SJCRH30 (cell line): ENCODE measurements around the gene CEACAM8. TPM values are rescaled to one million over a fixed set of nuclear protein-coding genes. Genes with fewer than 3 reads are reported as not detected.

Experiments used
- DNase-seq, 2 experiments: peaks; one replicate each; pipeline ENCODE4 v3.0.0-alpha.2; 2015 to 2020
- H3K27ac ChIP-seq: fragments of 250-450 bp; sonication (Bioruptor Pico); 2 replicates; pipeline ENCODE4 v1.5.1; 2020; ENCODE audit warnings: mild to moderate bottlenecking, moderate library complexity
- H3K27me3 ChIP-seq: fragments of 250-450 bp; sonication (Bioruptor Pico); 2 replicates; pipeline ENCODE4 v1.5.1; 2020; ENCODE audit warnings: mild to moderate bottlenecking, moderate library complexity
- H3K36me3 ChIP-seq: fragments of 250-450 bp; sonication (Bioruptor Pico); 2 replicates; pipeline ENCODE4 v1.5.1; 2020; ENCODE audit warnings: mild to moderate bottlenecking, moderate library complexity
- H3K4me1 ChIP-seq: fragments of 250-450 bp; sonication (Bioruptor Pico); 2 replicates; pipeline ENCODE4 v1.5.1; 2020; ENCODE audit warnings: mild to moderate bottlenecking, moderate library complexity
- H3K4me3 ChIP-seq: fragments of 250-450 bp; sonication (Bioruptor Pico); 2 replicates; pipeline ENCODE4 v1.5.1; 2020; ENCODE audit warnings: mild to moderate bottlenecking, moderate library complexity
- H3K9me3 ChIP-seq: fragments of 250-450 bp; sonication (Bioruptor Pico); replicated peaks from 2 replicates; pipeline ENCODE4 v1.5.1; 2020; ENCODE audit warnings: mild to moderate bottlenecking, moderate library complexity
- total RNA-seq: library from RNA; depleted of rRNA; stranded (reverse); fragments of >200 nt; shearing (Covaris generic); gene quantifications from 2 replicates; pipeline ENCODE4 v1.2.3, GENCODE V29; 2014

The CEACAM8 gene
- total RNA-seq, 1 experiment from 2014 or later, result not detected

- Histone ChIP-seq H3K36me3 (no peaks in the 10 kb centered on the region), H3K27ac (no peak overlapping the region), H3K4me1 (no peaks in the 10 kb centered on the region), H3K27me3 (no peaks in the 10 kb centered on the region), H3K9me3 (no peaks in the 10 kb centered on the region), H3K4me3 (no peak overlapping the region)
- peak; percentile 13 to 50 for DNase-seq
Measured at GRCh38 chr19:42596391-42597072, 1.8 kb upstream of the CEACAM8 start.

GRCh38 chr19:42595550-42596172, 937 bp upstream of the CEACAM8 start:
- Histone ChIP-seq H3K36me3 (no peaks in the 10 kb centered on the region), H3K4me3 (no peak overlapping the region), H3K4me1 (no peaks in the 10 kb centered on the region), H3K27ac (no peak overlapping the region), H3K9me3 (no peaks in the 10 kb centered on the region), H3K27me3 (no peaks in the 10 kb centered on the region)
- DNase-seq, result no peak

GRCh38 chr19:42589792-42590191, 4.9 kb downstream of the CEACAM8 start:
- H3K27ac ChIP-seq, result no peak overlapping the region
- no peaks in the 10 kb centered on the region for H3K36me3 ChIP-seq
- no peak for DNase-seq
- 0 out of 2 replicates have a peak, but pooled peaks cover 2% of the 10 kb centered on the region for H3K27me3 ChIP-seq
- H3K9me3 ChIP-seq, result no peaks in the 10 kb centered on the region
- H3K4me1 ChIP-seq, result no peaks in the 10 kb centered on the region
- H3K4me3 ChIP-seq, result no peak overlapping the region

- H3K27ac ChIP-seq, result no peak overlapping the region
- H3K9me3 ChIP-seq, result no peaks in the 10 kb centered on the region; the same call in 1 of the 2 replicates
- no peaks in the 10 kb centered on the region; the same call in none of the 2 replicates for H3K27me3 ChIP-seq
- no peaks in the 10 kb centered on the region for H3K4me1 ChIP-seq
- no peaks in the 10 kb centered on the region for H3K36me3 ChIP-seq
- no peak for DNase-seq
- no peak overlapping the region for H3K4me3 ChIP-seq
Measured at GRCh38 chr19:42584466-42584865, 10.3 kb downstream of the CEACAM8 start.

- Histone ChIP-seq H3K9me3 (no peaks in the 10 kb centered on the region), H3K4me3 (no peak overlapping the region), H3K4me1 (no peaks in the 10 kb centered on the region), H3K27ac (no peak overlapping the region), H3K27me3 (no peaks in the 10 kb centered on the region; the same call in 1 of the 2 replicates), H3K36me3 (no peaks in the 10 kb centered on the region)
- no peak for DNase-seq
Measured at GRCh38 chr19:42577016-42577415, 17.7 kb downstream of the CEACAM8 start.

- no peak for DNase-seq
Measured at GRCh38 chr19:42576241-42576640, 18.5 kb downstream of the CEACAM8 start.

GRCh38 chr19:42573642-42574041, 21.1 kb downstream of the CEACAM8 start:
- no peak overlapping the region for H3K4me3 ChIP-seq
- no peak overlapping the region for H3K27ac ChIP-seq
- no peaks in the 10 kb centered on the region for H3K9me3 ChIP-seq
- H3K4me1 ChIP-seq, result no peaks in the 10 kb centered on the region
- no peaks in the 10 kb centered on the region for H3K27me3 ChIP-seq
- no peak for DNase-seq
- no peaks in the 10 kb centered on the region for H3K36me3 ChIP-seq

More at GRCh38 chr19:42576241-42576640, 18.5 kb downstream of the CEACAM8 start:
- no peaks in the 10 kb centered on the region for H3K4me1 ChIP-seq
- H3K9me3 ChIP-seq, result no peaks in the 10 kb centered on the region
- no peak overlapping the region for H3K4me3 ChIP-seq
- no peak overlapping the region for H3K27ac ChIP-seq
- H3K36me3 ChIP-seq, result no peaks in the 10 kb centered on the region
- no peaks in the 10 kb centered on the region; the same call in 1 of the 2 replicates for H3K27me3 ChIP-seq

GRCh38 chr19:42571116-42571515, 23.6 kb downstream of the CEACAM8 start:
- Histone ChIP-seq H3K36me3 (no peaks in the 10 kb centered on the region), H3K4me3 (no peak overlapping the region), H3K4me1 (no peaks in the 10 kb centered on the region), H3K9me3 (no peaks in the 10 kb centered on the region), H3K27me3 (no peaks in the 10 kb centered on the region), H3K27ac (no peak overlapping the region)
- DNase-seq, result no peak

GRCh38 chr19:42569193-42569592, 25.5 kb downstream of the CEACAM8 start:
- Histone ChIP-seq H3K36me3 (no peaks in the 10 kb centered on the region), H3K4me3 (no peak overlapping the region), H3K27ac (no peak overlapping the region), H3K4me1 (no peaks in the 10 kb centered on the region), H3K27me3 (no peaks in the 10 kb centered on the region), H3K9me3 (no peaks in the 10 kb centered on the region)
- no peak for DNase-seq

GRCh38 chr19:42568006-42568405, 26.7 kb downstream of the CEACAM8 start:
- H3K27ac ChIP-seq, result no peak overlapping the region
- DNase-seq, result no peak
- no peaks in the 10 kb centered on the region for H3K9me3 ChIP-seq
- H3K4me1 ChIP-seq, result no peaks in the 10 kb centered on the region
- H3K36me3 ChIP-seq, result no peaks in the 10 kb centered on the region
- H3K4me3 ChIP-seq, result no peak overlapping the region
- H3K27me3 ChIP-seq, result no peaks in the 10 kb centered on the region

- Histone ChIP-seq H3K4me3 (no peak overlapping the region), H3K9me3 (no peaks in the 10 kb centered on the region), H3K4me1 (no peaks in the 10 kb centered on the region), H3K27me3 (no peaks in the 10 kb centered on the region), H3K27ac (no peak overlapping the region), H3K36me3 (no peaks in the 10 kb centered on the region)
- no peak for DNase-seq
Measured at GRCh38 chr19:42567567-42567966, 27.2 kb downstream of the CEACAM8 start.

- H3K36me3 ChIP-seq, result no peaks in the 10 kb centered on the region
- no peak overlapping the region for H3K27ac ChIP-seq
- H3K4me3 ChIP-seq, result no peak overlapping the region
- no peaks in the 10 kb centered on the region for H3K4me1 ChIP-seq
- H3K27me3 ChIP-seq, result no peaks in the 10 kb centered on the region
- DNase-seq, result peak in 1 of 2 experiments; percentile 41
- no peaks in the 10 kb centered on the region for H3K9me3 ChIP-seq
Measured at GRCh38 chr19:42563352-42564210, 31.1 kb downstream of the CEACAM8 start.

GRCh38 chr19:42561512-42561911, 33.2 kb downstream of the CEACAM8 start:
- no peaks in the 10 kb centered on the region for H3K4me1 ChIP-seq
- H3K9me3 ChIP-seq, result no peaks in the 10 kb centered on the region
- DNase-seq, result no peak
- peaks cover 2% of the 10 kb centered on the region; the same call in 1 of the 2 replicates for H3K27me3 ChIP-seq
- H3K36me3 ChIP-seq, result no peaks in the 10 kb centered on the region
- no peak overlapping the region for H3K4me3 ChIP-seq
- no peak overlapping the region for H3K27ac ChIP-seq

- Histone ChIP-seq H3K9me3 (no peaks in the 10 kb centered on the region), H3K36me3 (no peaks in the 10 kb centered on the region), H3K27ac (no peak overlapping the region), H3K4me1 (no peaks in the 10 kb centered on the region), H3K27me3 (peaks cover 2% of the 10 kb centered on the region; the same call in 1 of the 2 replicates), H3K4me3 (no peak overlapping the region)
- DNase-seq, result no peak
Measured at GRCh38 chr19:42560731-42561130, 34.0 kb downstream of the CEACAM8 start.
